Mesangial cell (primary cell): ENCODE results near the gene HADH. TPM values are rescaled to one million over a fixed set of nuclear protein-coding genes. Genes with fewer than 3 reads are reported as not detected.

Source experiments
- total RNA-seq: library from RNA; depleted of rRNA; stranded (reverse); fragments of >200 nt; gene quantifications from 2 replicates; pipeline ENCODE4 v1.2.3, GENCODE V29; 2015

The HADH gene
- 19.0 and 21.3 TPM in 2 replicates for total RNA-seq

GRCh38 chr4:107989537-107990386, at the start of gene HADH:
HADH (plus strand) TSS chr4:107989889; CDS start chr4:107989933, 44 bp downstream.

Other genes starting within 250 kb of the HADH start
- 76.8 and 81.9 TPM in 2 replicates for gene SGMS2, start 165.0 kb upstream of the HADH start, total RNA-seq
- 4.2 and 8.2 TPM in 2 replicates for gene CYP2U1, start 58.3 kb upstream of the HADH start, total RNA-seq
- 2.0 and 9.5 TPM in 2 replicates for gene LEF1, start 179.0 kb downstream of the HADH start, total RNA-seq